ENCODE data around the gene PCDHA1. TPM values are rescaled to one million over a fixed set of nuclear protein-coding genes. Genes with fewer than 3 reads are reported as not detected.
A peak's percentile ranks its signal among the peaks of the same experiment; 100 is the strongest.
"Not testable (repeated sequence)": the region's sequence is repeated elsewhere in the genome, so short reads cannot be mapped to it uniquely, and the experiment has no call there.

Gene PCDHA1
- total RNA-seq, 1 donor from 2014 or later: not detected

GRCh38 chr5:140868721-140869554 is 83.0 kb downstream of the PCDHA1 start, which contains the start of gene PCDHA11:
Gene PCDHA11, plus strand, starts transcription at chr5:140868957. Its CDS starts 147 bp downstream, at chr5:140869104.
- Mint-ChIP-seq H3K4me1 (ENCODE audit: unreplicated experiment) (no peaks in the 10 kb centered on the region), H3K9me3 (peaks cover 9% of the 10 kb centered on the region), H3K4me3 (peak within 1 kb of the TSS; percentile 87), H3K27me3 (no peaks in the 10 kb centered on the region), H3K36me3 (peaks cover 31% of the 10 kb centered on the region), H3K27ac (peak within 1 kb of the TSS; percentile 74)
- TF ChIP-seq CTCF (conservative IDR thresholded peaks at IDR 0.05): peak; percentile 66
- no peak for DNase-seq (ENCODE audit: extremely low spot score, unreplicated experiment)

GRCh38 chr5:140869555-140869886 is 83.6 kb downstream of the PCDHA1 start:
- H3K27me3 Mint-ChIP-seq: no peaks in the 10 kb centered on the region
- no peak for TF ChIP-seq CTCF (conservative IDR thresholded peaks at IDR 0.05)
- peaks cover 9% of the 10 kb centered on the region for H3K9me3 Mint-ChIP-seq
- H3K36me3 Mint-ChIP-seq: peaks cover 31% of the 10 kb centered on the region
- no peaks in the 10 kb centered on the region for H3K4me1 Mint-ChIP-seq (ENCODE audit: unreplicated experiment)
- peak overlapping the region; percentile 74 for H3K27ac Mint-ChIP-seq
- DNase-seq (ENCODE audit: extremely low spot score, unreplicated experiment): no peak
- peak overlapping the region; percentile 87 for H3K4me3 Mint-ChIP-seq

- DNase-seq (ENCODE audit: extremely low spot score, unreplicated experiment): no peak
- H3K9me3 Mint-ChIP-seq: peaks cover 9% of the 10 kb centered on the region
- no peaks in the 10 kb centered on the region for H3K27me3 Mint-ChIP-seq
- H3K27ac Mint-ChIP-seq: no peak overlapping the region
- H3K4me3 Mint-ChIP-seq: no peak overlapping the region
- no peak for TF ChIP-seq CTCF (conservative IDR thresholded peaks at IDR 0.05)
- H3K4me1 Mint-ChIP-seq (ENCODE audit: unreplicated experiment): no peaks in the 10 kb centered on the region
- peaks cover 35% of the 10 kb centered on the region for H3K36me3 Mint-ChIP-seq
Measured at GRCh38 chr5:140870221-140871201, 84.6 kb downstream of the PCDHA1 start.

- no peak for DNase-seq (ENCODE audit: extremely low spot score, unreplicated experiment)
- peaks cover 16% of the 10 kb centered on the region for H3K9me3 Mint-ChIP-seq
- no peaks in the 10 kb centered on the region for H3K4me1 Mint-ChIP-seq (ENCODE audit: unreplicated experiment)
- H3K4me3 Mint-ChIP-seq: peak within 1 kb of the TSS; percentile 95
- TF ChIP-seq CTCF (conservative IDR thresholded peaks at IDR 0.05): peak; percentile 72
- peak within 1 kb of the TSS; percentile 99 for H3K27ac Mint-ChIP-seq
- H3K27me3 Mint-ChIP-seq: no peaks in the 10 kb centered on the region
- H3K36me3 Mint-ChIP-seq: peaks cover 44% of the 10 kb centered on the region
Measured at GRCh38 chr5:140875085-140876065, 89.4 kb downstream of the PCDHA1 start, which contains the start of gene PCDHA12. Gene PCDHA12, plus strand, starts transcription at chr5:140875308. Its CDS starts 165 bp downstream, at chr5:140875473.

GRCh38 chr5:140876541-140877261 is 90.8 kb downstream of the PCDHA1 start:
- Mint-ChIP-seq H3K9me3 (peaks cover 24% of the 10 kb centered on the region), H3K27ac (peak overlapping the region; percentile 99), H3K4me3 (peak overlapping the region; percentile 95), H3K36me3 (peaks cover 55% of the 10 kb centered on the region)
- not testable (repeated sequence) for DNase-seq (ENCODE audit: extremely low spot score, unreplicated experiment); H3K4me1 Mint-ChIP-seq (ENCODE audit: unreplicated experiment); H3K27me3 Mint-ChIP-seq

All from type B pancreatic cell (in vitro differentiated cells).